ENCODE results near the gene TTC23. TPM values are rescaled to one million over a fixed set of nuclear protein-coding genes. Genes with fewer than 3 reads are reported as not detected.

The TTC23 gene
- total RNA-seq, 1 donor from 2014 or later, result 7.8 TPM

DNA sequence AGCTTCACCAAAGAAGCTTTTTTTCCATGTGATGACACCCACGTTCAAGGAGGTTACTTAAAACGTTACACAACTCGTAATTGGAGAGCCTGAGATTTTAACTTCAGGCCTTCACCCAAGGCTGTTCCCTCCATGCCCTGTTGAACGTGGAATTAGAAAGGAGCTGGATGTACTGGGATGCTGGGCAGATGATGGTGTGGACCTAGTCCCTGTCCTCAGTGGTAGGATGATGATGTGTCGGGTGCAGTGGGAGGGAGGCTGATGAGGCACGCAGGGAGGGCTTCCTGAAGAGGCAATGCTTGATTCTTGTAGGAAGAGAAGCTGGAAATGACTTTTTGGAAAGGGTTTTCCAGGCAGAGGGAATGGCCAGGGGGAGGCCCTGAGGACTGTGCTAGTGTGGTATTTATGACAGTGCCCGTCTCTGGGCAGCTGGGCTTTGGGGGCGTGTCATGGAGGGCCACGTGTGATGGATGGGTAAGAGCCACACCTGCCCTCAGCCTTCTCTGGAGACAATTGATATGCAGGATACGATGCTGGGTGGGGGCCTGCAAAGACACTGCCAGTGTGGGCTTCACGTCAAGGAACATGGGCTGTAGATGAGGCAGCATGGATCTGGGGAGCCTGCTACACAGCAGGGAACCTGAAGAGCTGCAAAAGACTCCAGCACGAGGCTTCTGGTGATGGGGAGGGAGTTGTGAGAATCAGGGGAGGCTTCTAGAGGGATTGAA is 129.2 kb downstream of the TTC23 start:
- TF ChIP-seq, protein P1, sequence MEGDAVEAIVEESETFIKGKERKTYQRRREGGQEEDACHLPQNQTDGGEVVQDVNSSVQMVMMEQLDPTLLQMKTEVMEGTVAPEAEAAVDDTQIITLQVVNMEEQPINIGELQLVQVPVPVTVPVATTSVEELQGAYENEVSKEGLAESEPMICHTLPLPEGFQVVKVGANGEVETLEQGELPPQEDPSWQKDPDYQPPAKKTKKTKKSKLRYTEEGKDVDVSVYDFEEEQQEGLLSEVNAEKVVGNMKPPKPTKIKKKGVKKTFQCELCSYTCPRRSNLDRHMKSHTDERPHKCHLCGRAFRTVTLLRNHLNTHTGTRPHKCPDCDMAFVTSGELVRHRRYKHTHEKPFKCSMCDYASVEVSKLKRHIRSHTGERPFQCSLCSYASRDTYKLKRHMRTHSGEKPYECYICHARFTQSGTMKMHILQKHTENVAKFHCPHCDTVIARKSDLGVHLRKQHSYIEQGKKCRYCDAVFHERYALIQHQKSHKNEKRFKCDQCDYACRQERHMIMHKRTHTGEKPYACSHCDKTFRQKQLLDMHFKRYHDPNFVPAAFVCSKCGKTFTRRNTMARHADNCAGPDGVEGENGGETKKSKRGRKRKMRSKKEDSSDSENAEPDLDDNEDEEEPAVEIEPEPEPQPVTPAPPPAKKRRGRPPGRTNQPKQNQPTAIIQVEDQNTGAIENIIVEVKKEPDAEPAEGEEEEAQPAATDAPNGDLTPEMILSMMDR (IDR thresholded peaks at IDR 0.05; ENCODE audit: partially characterized antibody, unreplicated experiment), result no peak
- Mint-ChIP-seq H3K9me3 (ENCODE audit: unreplicated experiment) (no peaks in the 10 kb centered on the region), H3K36me3 (ENCODE audit: unreplicated experiment) (no peaks in the 10 kb centered on the region), H3K27me3 (ENCODE audit: unreplicated experiment) (peaks cover 5% of the 10 kb centered on the region), H3K4me1 (ENCODE audit: low read depth, unreplicated experiment) (peaks cover 18% of the 10 kb centered on the region), H3K27ac (ENCODE audit: unreplicated experiment) (no peak overlapping the region), H3K4me3 (ENCODE audit: unreplicated experiment) (no peak overlapping the region)
- DNase-seq, result no peak

GRCh38 chr15:99118801-99119546 is 130.4 kb downstream of the TTC23 start:
- H3K27ac Mint-ChIP-seq (ENCODE audit: unreplicated experiment), result no peak overlapping the region
- H3K4me3 Mint-ChIP-seq (ENCODE audit: unreplicated experiment), result no peak overlapping the region
- no peak for DNase-seq
- no peaks in the 10 kb centered on the region for H3K9me3 Mint-ChIP-seq (ENCODE audit: unreplicated experiment)
- no peaks in the 10 kb centered on the region for H3K36me3 Mint-ChIP-seq (ENCODE audit: unreplicated experiment)
- peaks cover 5% of the 10 kb centered on the region for H3K27me3 Mint-ChIP-seq (ENCODE audit: unreplicated experiment)
- H3K4me1 Mint-ChIP-seq (ENCODE audit: low read depth, unreplicated experiment), result peaks cover 12% of the 10 kb centered on the region
- TF ChIP-seq, protein P1 (IDR thresholded peaks at IDR 0.05; ENCODE audit: partially characterized antibody, unreplicated experiment), result no peak

GRCh38 chr15:99118258-99118632 is 131.1 kb downstream of the TTC23 start:
- H3K27me3 Mint-ChIP-seq (ENCODE audit: unreplicated experiment), result peaks cover 5% of the 10 kb centered on the region
- H3K4me3 Mint-ChIP-seq (ENCODE audit: unreplicated experiment), result no peak overlapping the region
- TF ChIP-seq, protein P1 (IDR thresholded peaks at IDR 0.05; ENCODE audit: partially characterized antibody, unreplicated experiment), result no peak
- no peaks in the 10 kb centered on the region for H3K36me3 Mint-ChIP-seq (ENCODE audit: unreplicated experiment)
- DNase-seq, result no peak
- no peaks in the 10 kb centered on the region for H3K9me3 Mint-ChIP-seq (ENCODE audit: unreplicated experiment)
- peak overlapping the region; percentile 26 for H3K27ac Mint-ChIP-seq (ENCODE audit: unreplicated experiment)
- peaks cover 7% of the 10 kb centered on the region for H3K4me1 Mint-ChIP-seq (ENCODE audit: low read depth, unreplicated experiment)

DNA sequence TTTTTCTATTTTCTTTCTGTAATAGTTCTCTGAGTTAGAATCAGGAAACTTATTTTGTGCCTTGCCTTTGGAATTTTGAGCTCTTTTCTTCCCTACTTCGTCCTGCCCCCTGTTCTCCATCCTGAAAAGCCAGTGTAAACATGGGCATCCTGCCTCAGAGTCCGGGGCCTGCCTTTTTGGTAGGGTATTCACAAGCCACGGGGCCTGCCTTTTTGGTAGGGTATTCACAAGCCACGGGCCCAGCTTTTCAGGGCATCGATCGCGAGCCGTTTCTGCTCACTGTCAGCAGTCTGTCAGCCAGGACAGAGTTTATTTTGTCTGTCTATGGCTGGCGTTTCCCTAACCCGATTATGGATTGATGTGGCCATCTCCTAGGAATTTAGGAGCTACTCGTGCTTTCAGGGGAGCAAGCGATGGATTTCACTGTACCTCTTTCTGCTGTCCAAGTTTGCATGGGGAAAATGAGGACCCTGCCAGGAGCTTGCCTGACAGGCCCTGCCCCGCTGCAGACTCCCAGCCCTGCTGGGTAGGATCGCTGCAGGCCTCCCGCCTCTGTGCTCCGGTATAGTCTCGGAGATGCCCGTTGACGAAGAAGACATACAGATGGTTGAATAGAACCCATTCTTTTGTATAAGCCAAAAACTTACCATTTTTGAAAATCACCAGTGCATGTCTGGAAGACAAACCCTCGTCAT is 131.7 kb downstream of the TTC23 start:
- no peaks in the 10 kb centered on the region for H3K9me3 Mint-ChIP-seq (ENCODE audit: unreplicated experiment)
- H3K27me3 Mint-ChIP-seq (ENCODE audit: unreplicated experiment), result peaks cover 5% of the 10 kb centered on the region
- H3K27ac Mint-ChIP-seq (ENCODE audit: unreplicated experiment), result no peak overlapping the region
- DNase-seq, result no peak
- H3K36me3 Mint-ChIP-seq (ENCODE audit: unreplicated experiment), result no peaks in the 10 kb centered on the region
- H3K4me3 Mint-ChIP-seq (ENCODE audit: unreplicated experiment), result no peak overlapping the region
- H3K4me1 Mint-ChIP-seq (ENCODE audit: low read depth, unreplicated experiment), result peaks cover 6% of the 10 kb centered on the region
- TF ChIP-seq, protein P1 (IDR thresholded peaks at IDR 0.05; ENCODE audit: partially characterized antibody, unreplicated experiment), result no peak
